ENCODE data around the gene DKK2.

DNA sequence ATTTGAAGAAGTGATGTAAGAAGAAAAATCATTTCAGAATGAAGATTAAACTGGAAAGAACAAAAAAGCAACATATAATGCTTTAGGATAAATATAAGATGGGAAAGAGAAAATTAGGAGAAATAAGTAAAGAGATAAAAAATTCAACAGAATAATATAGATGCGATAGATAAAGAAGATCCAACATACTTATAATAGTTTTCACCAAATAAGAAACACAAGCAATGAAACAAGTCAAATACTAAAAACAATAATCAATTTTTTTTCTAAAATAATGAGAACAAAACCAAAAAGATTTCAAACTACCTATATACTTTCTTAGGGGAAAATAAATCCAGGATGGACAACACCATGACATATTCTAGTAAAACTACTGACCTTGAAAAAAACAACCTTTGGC lies 10.1 kb upstream of the DKK2 start:
- TF ChIP-seq CTCF (IDR thresholded peaks at IDR 0.05) (no peak), EP300 (IDR thresholded peaks at IDR 0.05) (no peak), POLR2AphosphoS5 (IDR thresholded peaks at IDR 0.05) (no peak)
